OCI-LY1 (cell line): ENCODE measurements around the gene JADE1.

Source experiments
- CTCF ChIP-seq: fragments of 200-600 bp; sonication (generic), shearing (Covaris generic); IDR thresholded peaks from 2 replicates; pipeline ENCODE4 v1.5.1; 2017; ENCODE audit warnings: mild to moderate bottlenecking, antibody characterized with exemption, low read length, moderate library complexity, mixed read lengths
- EZH2 ChIP-seq: fragments of 200-600 bp; sonication (generic), shearing (Covaris generic); IDR thresholded peaks from 2 replicates; pipeline ENCODE4 v1.8.0; 2017; ENCODE audit warnings: borderline replicate concordance, mixed run types, mild to moderate bottlenecking, antibody characterized with exemption, low read length, moderate library complexity, mixed read lengths

GRCh38 chr4:128868758-128869157 lies 59.3 kb downstream of the JADE1 start:
- TF ChIP-seq CTCF (no peak), EZH2 (no peak)
